Psoas muscle (tissue), 8 donors: ENCODE measurements around the gene SP9. TPM values are rescaled to one million over a fixed set of nuclear protein-coding genes. Genes with fewer than 3 reads are reported as not detected.

ENCODE experiments used
- ATAC-seq, 4 donors: fragments of 200-7000 bp; cut with Tn5 transposase; one replicate each; pipeline ENCODE4 v1.9.1; 2020; ENCODE audit warnings: moderate library complexity in 3 of 4, mild to moderate bottlenecking in 2 of 4
- DNase-seq, 2 donors: peaks; one replicate each; pipeline ENCODE4 v3.0.0-alpha.2; 2020
- H3K27ac ChIP-seq: fragments of 200-600 bp; one replicate; pipeline ENCODE4 v1.8.0; 2022
- H3K27me3 ChIP-seq, 3 donors: fragments of 200-600 bp in 1 of 3; one replicate each; pipeline versions ENCODE4 v1.6.1 to v1.8.0; 2013 to 2022; ENCODE audit warnings: low read length in 2 of 3, mild to moderate bottlenecking in 2 of 3, moderate library complexity in 1 of 3; ENCODE audit not compliant: insufficient read depth in 3 of 3
- H3K36me3 ChIP-seq, 2 donors: fragments of 200-600 bp in 1 of 2; one replicate each; pipeline versions ENCODE4 v1.6.1 to v1.8.0; 2013 to 2022; ENCODE audit warnings: low read depth in 1 of 2, mild to moderate bottlenecking in 1 of 2, moderate library complexity in 1 of 2; ENCODE audit not compliant: insufficient read depth in 1 of 2
- H3K4me1 ChIP-seq: fragments of 200-600 bp; one replicate; pipeline ENCODE4 v1.8.0; 2022
- H3K4me3 ChIP-seq: fragments of 200-600 bp; one replicate; pipeline ENCODE4 v1.8.0; 2022; ENCODE audit warnings: mild to moderate bottlenecking
- H3K9me3 ChIP-seq: fragments of 200-600 bp; one replicate; pipeline ENCODE4 v1.8.0; 2022
- WGBS, 3 donors: extraction: QIAGEN DNeasy Blood & Tissue Kit; methylation state at CpG; one replicate each; pipeline versions ENCODE4 v1.1.6 to v1.1.7; 2013; 5-methylcytosine and 5-hydroxymethylcytosine counted together
- intact Hi-C, 2 donors: fragments of 100-400 bp; cut with DNase I; formaldehyde crosslinking; loops; one replicate each; pipeline versions ENCODE4 v1.11.0 to v1.14.2; 2022
- polyA plus RNA-seq, 3 donors: library from polyadenylated mRNA; stranded (reverse); fragments of 200-250 nt; gene quantifications; one replicate each; pipeline ENCODE4 v1.2.3, GENCODE V29; 2013
- total RNA-seq, 4 donors: library from RNA; stranded (reverse); fragmentation: NEBNext Ultra II Directional in 2 of 4; extraction: Animal tissue kit (Norgen Biotek cat#: 25700) in 2 of 4; gene quantifications; one replicate each; pipeline versions ENCODE4 v1.2.1 to v1.2.4, GENCODE V29; 2021 to 2023
- TF ChIP-seq, protein P1 (sequence below): fragments of 200-600 bp; IDR thresholded peaks from one replicate; pipeline ENCODE4 v1.8.0; 2022; ENCODE audit warnings: antibody characterized with exemption
- donor health status: healthy with polysubstance abuse.
- donor health status: DM: no; HTN: no; CAD: no; lungs with moderate emphysema.
- donor health status: Bipolar disorder and iron deficiency.
- donor health status: healthy.
- donor health status: DM: yes; HTN: yes; CAD: no.
- donor health status: DM: no; HTN: no; CAD: no.
- donor health status: DM: no; HTN: no; CAD: no.
- donor health status: DM: yes; HTN: yes; CAD: no.

Gene SP9
- total and polyA plus RNA-seq, 7 donors: 0.03 to 0.95 (median 0.36) TPM; not detected in 3

DNA sequence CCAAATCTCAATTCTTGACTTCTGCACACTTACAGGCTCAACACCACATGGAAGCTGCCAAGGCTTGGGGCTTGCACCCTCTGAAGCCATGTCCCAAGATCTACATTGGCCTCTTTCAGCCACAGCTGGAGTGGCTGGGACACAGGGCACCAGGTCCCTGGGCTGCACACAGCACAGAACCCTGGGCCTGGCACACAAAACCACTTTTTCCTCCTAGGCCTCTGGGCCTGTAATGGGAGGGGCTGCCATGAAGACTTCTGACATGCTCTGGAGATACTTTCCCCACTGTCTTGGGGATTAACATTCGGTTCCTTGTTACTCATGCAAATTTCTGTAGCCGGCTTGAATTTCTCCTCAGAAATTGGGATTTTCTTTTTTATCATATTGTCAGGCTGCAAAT is 29.9 kb downstream of the SP9 start:
- TF ChIP-seq, protein P1, sequence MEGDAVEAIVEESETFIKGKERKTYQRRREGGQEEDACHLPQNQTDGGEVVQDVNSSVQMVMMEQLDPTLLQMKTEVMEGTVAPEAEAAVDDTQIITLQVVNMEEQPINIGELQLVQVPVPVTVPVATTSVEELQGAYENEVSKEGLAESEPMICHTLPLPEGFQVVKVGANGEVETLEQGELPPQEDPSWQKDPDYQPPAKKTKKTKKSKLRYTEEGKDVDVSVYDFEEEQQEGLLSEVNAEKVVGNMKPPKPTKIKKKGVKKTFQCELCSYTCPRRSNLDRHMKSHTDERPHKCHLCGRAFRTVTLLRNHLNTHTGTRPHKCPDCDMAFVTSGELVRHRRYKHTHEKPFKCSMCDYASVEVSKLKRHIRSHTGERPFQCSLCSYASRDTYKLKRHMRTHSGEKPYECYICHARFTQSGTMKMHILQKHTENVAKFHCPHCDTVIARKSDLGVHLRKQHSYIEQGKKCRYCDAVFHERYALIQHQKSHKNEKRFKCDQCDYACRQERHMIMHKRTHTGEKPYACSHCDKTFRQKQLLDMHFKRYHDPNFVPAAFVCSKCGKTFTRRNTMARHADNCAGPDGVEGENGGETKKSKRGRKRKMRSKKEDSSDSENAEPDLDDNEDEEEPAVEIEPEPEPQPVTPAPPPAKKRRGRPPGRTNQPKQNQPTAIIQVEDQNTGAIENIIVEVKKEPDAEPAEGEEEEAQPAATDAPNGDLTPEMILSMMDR: no peak
- Histone ChIP-seq H3K4me3 (no peak overlapping the region), H3K4me1 (no peaks in the 10 kb centered on the region), H3K36me3 (peaks cover under 1 to 21% of the 10 kb centered on the region in 2 donors), H3K27me3 (no peaks in the 10 kb centered on the region), H3K9me3 (no peaks in the 10 kb centered on the region), H3K27ac (no peak overlapping the region)
- ATAC-seq (no peak), DNase-seq (no peak)
- 97 to 100% (median 98%) methylated on average over 2 of the region's 2 CpGs for WGBS, 3 donors
- intact Hi-C loops: no loop called here

DNA sequence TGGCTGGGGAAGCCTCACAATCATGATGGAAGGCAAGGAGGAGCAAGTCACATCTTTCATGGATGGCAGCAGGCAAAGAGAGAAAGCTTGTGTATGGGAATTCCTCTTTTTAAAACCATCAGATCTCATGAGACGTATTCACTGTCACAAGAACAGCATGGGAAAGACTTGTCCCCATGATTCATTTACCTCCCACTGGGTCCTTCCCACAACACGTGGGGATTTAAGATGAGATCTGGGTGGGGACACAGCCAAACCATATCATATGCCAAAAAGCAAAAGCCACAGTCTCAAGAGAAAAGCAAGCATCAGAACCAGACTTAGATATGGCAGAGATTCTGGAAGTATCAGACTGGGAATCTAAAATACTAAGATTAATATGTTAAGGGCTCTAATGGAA is 30.8 kb downstream of the SP9 start:
- no peak overlapping the region for H3K27ac ChIP-seq
- no peaks in the 10 kb centered on the region for H3K9me3 ChIP-seq
- ATAC-seq (no peak), DNase-seq (no peak)
- 54 to 71% (median 61%) methylated on average over 2 of the region's 2 CpGs for WGBS, 3 donors
- H3K4me1 ChIP-seq: no peaks in the 10 kb centered on the region
- TF ChIP-seq, protein P1: no peak
- intact Hi-C loops: no loop called here
- peaks cover 5 to 30% of the 10 kb centered on the region in 2 donors for H3K36me3 ChIP-seq
- H3K27me3 ChIP-seq: no peaks in the 10 kb centered on the region
- no peak overlapping the region for H3K4me3 ChIP-seq

GRCh38 chr2:174368691-174369090 is 33.9 kb downstream of the SP9 start:
- Histone ChIP-seq H3K27ac (no peak overlapping the region), H3K36me3 (peaks cover 6 to 60% of the 10 kb centered on the region in 2 donors), H3K27me3 (no peaks in the 10 kb centered on the region), H3K4me1 (no peaks in the 10 kb centered on the region), H3K4me3 (no peak overlapping the region), H3K9me3 (no peaks in the 10 kb centered on the region)
- intact Hi-C loops: no loop called here
- TF ChIP-seq, protein P1: no peak
- DNase-seq (no peak), ATAC-seq (no peak)
- WGBS, 3 donors: 75 to 90% (median 81%) methylated on average over 1 of the region's 1 CpG

DNA sequence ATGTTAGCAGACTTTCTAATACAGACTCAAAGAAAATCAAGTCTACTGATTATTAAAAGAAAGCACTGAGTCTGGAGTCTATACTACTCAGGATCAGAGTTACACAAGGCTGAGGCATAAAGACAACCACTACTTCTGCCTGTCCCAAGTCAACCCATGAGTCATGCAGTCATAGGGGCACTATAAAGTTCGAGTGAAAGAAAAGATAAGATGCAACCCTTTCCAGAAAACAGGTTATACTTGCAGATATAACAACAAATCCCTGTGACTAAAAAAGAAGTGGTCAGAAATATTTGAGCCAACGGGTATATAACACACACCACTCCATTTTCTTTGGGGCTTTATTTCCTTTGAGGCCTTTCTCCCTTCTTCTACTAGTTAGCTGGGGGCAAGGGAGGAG is 42.2 kb downstream of the SP9 start:
- ATAC-seq: no peak
- no peaks in the 10 kb centered on the region for H3K4me1 ChIP-seq
- 81 to 94% (median 89%) methylated on average over 2 of the region's 2 CpGs for WGBS, 3 donors

GRCh38 chr2:174383796-174384195 is 49.0 kb downstream of the SP9 start:
- Histone ChIP-seq H3K27ac (no peak overlapping the region), H3K36me3 (peaks cover 6 to 76% of the 10 kb centered on the region in 2 donors)

More for the DNA sequence above, 42.2 kb downstream of the SP9 start:
- H3K36me3 ChIP-seq: peaks cover 7 to 100% of the 10 kb centered on the region in 2 donors
- no peaks in the 10 kb centered on the region for H3K9me3 ChIP-seq
- no peak for DNase-seq
- TF ChIP-seq, protein P1: no peak
- H3K4me3 ChIP-seq: no peak overlapping the region
- no peaks in the 10 kb centered on the region for H3K27me3 ChIP-seq
- intact Hi-C loops: no loop called here
- H3K27ac ChIP-seq: no peak overlapping the region

More at GRCh38 chr2:174383796-174384195, 49.0 kb downstream of the SP9 start:
- intact Hi-C loops: no loop called here
- H3K27me3 ChIP-seq: no peaks in the 10 kb centered on the region
- no peaks in the 10 kb centered on the region for H3K9me3 ChIP-seq
- no peak overlapping the region for H3K4me3 ChIP-seq
- no peak for DNase-seq
- no peak for ATAC-seq
- TF ChIP-seq, protein P1: no peak
- WGBS, 3 donors: 58 to 81% (median 80%) methylated on average over 1 of the region's 1 CpG
- H3K4me1 ChIP-seq: no peaks in the 10 kb centered on the region
